Measurements from ENCODE around the gene MFNG. TPM values are rescaled to one million over a fixed set of nuclear protein-coding genes. Genes with fewer than 3 reads are reported as not detected.

MFNG gene
- total RNA-seq, 1 experiment from 2014 or later: 4.5 TPM

- TF ChIP-seq TCF7L2 (IDR thresholded peaks at IDR 0.05; ENCODE audit: borderline replicate concordance, extremely low read depth, insufficient read depth, insufficient read length): no peak
Measured at GRCh38 chr22:37522482-37522881, 36.3 kb upstream of the MFNG start (continued).

- POLR2A ChIA-PET: no interaction called here
Measured at GRCh38 chr22:37521236-37521739, 35.1 kb upstream of the MFNG start.

More at GRCh38 chr22:37521236-37521739, 35.1 kb upstream of the MFNG start:
- Histone ChIP-seq H3K4me2 (ENCODE audit: low read length) (no peak overlapping the region), H4K20me1 (ENCODE audit: insufficient read depth) (no peaks in the 10 kb centered on the region), H3K27ac (ENCODE audit: low read depth, low read length) (no peak overlapping the region), H3K4me1 (ENCODE audit: control insufficient read depth in 1 of 2, insufficient read depth in 2 of 2, low read length in 2 of 2) (peaks cover 21 to 59% of the 10 kb centered on the region in 2 experiments), H3K36me3 (ENCODE audit: control insufficient read depth in 1 of 2, insufficient read depth in 2 of 2, low read length in 2 of 2) (peaks cover 0 to 6% of the 10 kb centered on the region in 2 experiments; a peak in 1 of 4 replicates), H3K27me3 (ENCODE audit: insufficient read depth, low read length) (no peaks in the 10 kb centered on the region), H3K4me3 (replicated peaks in 1 of 2; ENCODE audit: low read depth in 1 of 2, low read length in 2 of 2) (no peak overlapping the region), H2AFZ (ENCODE audit: low read depth, low read length, poor library complexity, severe bottlenecking) (no peak overlapping the region), H3K79me2 (ENCODE audit: insufficient read depth, low read length) (peaks cover 16% of the 10 kb centered on the region), H3K9ac (ENCODE audit: low read length) (no peak overlapping the region), H3K9me2 (ENCODE audit: insufficient read depth) (no peaks in the 10 kb centered on the region), H3K9me3 (ENCODE audit: control insufficient read depth in 1 of 2, insufficient read depth in 1 of 2, low read depth in 1 of 2, low read length in 2 of 2) (no peaks in the 10 kb centered on the region)
- TF ChIP-seq CTCF (IDR thresholded peaks at IDR 0.05 in 2 of 3, conservative IDR thresholded peaks at IDR 0.05 in 1 of 3; ENCODE audit: borderline replicate concordance in 1 of 3, insufficient read depth in 1 of 3, low read depth in 2 of 3, low read length in 2 of 3) (no peak), EGR1 (IDR thresholded peaks at IDR 0.05; ENCODE audit: low read depth) (no peak)
- RAD21 ChIA-PET (ENCODE audit: low non-redundant PET in 1 of 2, low total read pairs in 2 of 2, uncharacterized antibody in 2 of 2, unreplicated experiment in 2 of 2): no interaction called here
- CTCF ChIA-PET: interaction anchor here (1.1 kb wide), 1 partner anchor 18 kb away, joined by 3 read pairs; no protein-coding TSS in a partner anchor
- BruUV-seq (replicated peaks): no TSS peak
- intact Hi-C loops (cut with micrococcal nuclease): no loop called here
- no peak for DNase-seq (ENCODE audit: low read depth, low spot score)
- no peak for ATAC-seq

Data from HCT116 (cell line).